ENCODE results near the gene LRP10. TPM values are rescaled to one million over a fixed set of nuclear protein-coding genes. Genes with fewer than 3 reads are reported as not detected.

LRP10 gene
- total and polyA plus RNA-seq, 2 experiments from 2014 or later: 161 to 202 TPM

GRCh38 chr14:22845821-22846625, 25.5 kb upstream of the LRP10 start:
- Histone ChIP-seq H3K4me2 (ENCODE audit: unreplicated experiment) (peak overlapping the region; percentile 14), H3K4me1 (ENCODE audit: insufficient read depth) (peaks cover 69% of the 10 kb centered on the region), H3K9me2 (ENCODE audit: insufficient read depth) (no peaks in the 10 kb centered on the region), H3K4me3 (no peak overlapping the region), H4K20me1 (ENCODE audit: insufficient read depth) (no peaks in the 10 kb centered on the region), H3F3A (ENCODE audit: insufficient read depth) (peaks cover 89% of the 10 kb centered on the region), H3K9ac (peak overlapping the region; percentile 68), H3K36me3 (ENCODE audit: low read depth) (peaks cover 51% of the 10 kb centered on the region), H3K9me3 (ENCODE audit: low read depth) (no peaks in the 10 kb centered on the region), H3K79me2 (ENCODE audit: insufficient read depth) (peaks cover 54% of the 10 kb centered on the region), H3K27ac (peak overlapping the region; percentile 94), H3K27me3 (replicated peaks; ENCODE audit: insufficient read depth) (no peaks in the 10 kb centered on the region), H2AFZ (no peak overlapping the region)
- peak; percentile 25 for DNase-seq
- TF ChIP-seq EZH2phosphoT487 (IDR thresholded peaks at IDR 0.05; ENCODE audit: insufficient read depth, low read depth): no peak
- no peak for TF ChIP-seq EZH2 (IDR thresholded peaks at IDR 0.05; ENCODE audit: insufficient read depth, poor library complexity, severe bottlenecking)
- in situ Hi-C loops (cut with MboI): no loop called here
- 70 to 79% methylated on average over 22 to 23 of the region's 26 CpGs for WGBS, 2 experiments (ENCODE audit: low coverage in 1 of 2, low lambda C conversion rate in 2 of 2, missing lambda C conversion rate in 2 of 2)

DNA sequence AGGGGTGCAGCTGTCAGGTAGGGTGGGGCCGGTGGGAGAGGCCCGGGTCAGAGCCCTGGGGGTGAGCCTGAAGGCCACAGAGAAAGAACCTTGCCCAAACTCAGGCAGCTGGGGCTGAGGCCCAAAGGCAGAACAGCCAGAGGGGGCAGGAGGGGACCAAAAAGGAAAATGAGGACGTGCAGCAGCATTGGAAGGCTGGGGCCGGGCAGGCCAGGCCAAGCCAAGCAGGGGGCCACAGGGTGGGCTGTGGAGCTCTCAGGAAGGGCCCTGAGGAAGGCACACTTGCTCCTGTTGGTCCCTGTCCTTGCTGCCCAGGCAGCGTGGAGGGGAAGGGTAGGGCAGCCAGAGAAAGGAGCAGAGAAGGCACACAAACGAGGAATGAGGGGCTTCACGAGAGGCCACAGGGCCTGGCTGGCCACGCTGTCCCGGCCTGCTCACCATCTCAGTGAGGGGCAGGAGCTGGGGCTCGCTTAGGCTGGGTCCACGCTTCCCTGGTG, 24.7 kb upstream of the LRP10 start:
- Histone ChIP-seq H3K27ac (peak overlapping the region; percentile 94), H3K4me2 (ENCODE audit: unreplicated experiment) (peak overlapping the region; percentile 14), H3K9ac (peak overlapping the region; percentile 68), H3K4me3 (no peak overlapping the region), H3F3A (ENCODE audit: insufficient read depth) (peaks cover 84% of the 10 kb centered on the region), H3K4me1 (ENCODE audit: insufficient read depth) (peaks cover 67% of the 10 kb centered on the region), H3K9me2 (ENCODE audit: insufficient read depth) (no peaks in the 10 kb centered on the region), H3K79me2 (ENCODE audit: insufficient read depth) (peaks cover 46% of the 10 kb centered on the region), H2AFZ (no peak overlapping the region), H3K9me3 (ENCODE audit: low read depth) (no peaks in the 10 kb centered on the region), H3K27me3 (replicated peaks; ENCODE audit: insufficient read depth) (no peaks in the 10 kb centered on the region), H3K36me3 (ENCODE audit: low read depth) (peaks cover 43% of the 10 kb centered on the region), H4K20me1 (ENCODE audit: insufficient read depth) (no peaks in the 10 kb centered on the region)
- no peak for DNase-seq
- TF ChIP-seq EZH2 (IDR thresholded peaks at IDR 0.05; ENCODE audit: insufficient read depth, poor library complexity, severe bottlenecking) (no peak), EZH2phosphoT487 (IDR thresholded peaks at IDR 0.05; ENCODE audit: insufficient read depth, low read depth) (no peak)
- 42 to 47% methylated on average over 8 to 11 of the region's 11 CpGs for WGBS, 2 experiments (ENCODE audit: low coverage in 1 of 2, low lambda C conversion rate in 2 of 2, missing lambda C conversion rate in 2 of 2)
- in situ Hi-C loops (cut with MboI): no loop called here

DNA sequence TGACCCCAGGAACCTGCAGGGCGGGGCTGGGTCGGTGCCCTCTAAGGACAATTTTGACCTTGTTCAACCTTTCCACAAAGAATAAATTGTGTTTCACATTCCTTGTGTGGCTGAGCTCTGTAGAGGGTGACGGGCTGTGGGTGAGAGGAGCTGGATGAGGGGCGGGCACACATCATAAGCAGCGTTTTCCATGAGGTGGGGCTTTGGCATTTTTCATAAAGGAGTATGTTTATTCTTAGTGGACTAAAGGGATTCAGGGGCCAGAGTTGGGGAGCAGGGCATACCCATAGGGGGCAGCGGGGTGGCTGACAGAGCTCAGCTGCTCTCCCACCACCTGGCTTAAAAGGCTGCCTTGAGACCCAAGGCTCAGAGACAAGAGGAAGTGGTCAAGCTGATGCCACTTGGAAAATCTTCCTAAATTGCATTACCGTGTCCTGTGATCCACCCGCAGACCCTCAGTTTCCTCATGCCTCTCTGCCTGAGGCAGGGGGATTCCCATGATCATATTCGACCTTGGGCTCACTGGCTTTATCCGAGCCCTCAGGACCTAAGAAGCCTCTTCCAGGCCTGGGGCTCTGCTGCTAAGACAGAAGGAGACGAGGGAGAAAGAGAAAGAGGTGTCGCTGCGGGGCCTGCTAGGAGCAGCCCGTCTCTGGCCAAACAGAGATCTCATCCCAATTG, 23.7 kb upstream of the LRP10 start:
- peak; percentile 83 for DNase-seq
- Histone ChIP-seq H3K27ac (peak overlapping the region; percentile 100), H3K9me3 (ENCODE audit: low read depth) (no peaks in the 10 kb centered on the region), H3K9me2 (ENCODE audit: insufficient read depth) (no peaks in the 10 kb centered on the region), H3K27me3 (replicated peaks; ENCODE audit: insufficient read depth) (no peaks in the 10 kb centered on the region), H3K36me3 (ENCODE audit: low read depth) (peaks cover 34% of the 10 kb centered on the region), H2AFZ (no peak overlapping the region), H3F3A (ENCODE audit: insufficient read depth) (peaks cover 84% of the 10 kb centered on the region), H3K9ac (peak overlapping the region; percentile 94), H3K4me1 (ENCODE audit: insufficient read depth) (peaks cover 68% of the 10 kb centered on the region), H3K4me2 (ENCODE audit: unreplicated experiment) (peak overlapping the region; percentile 88), H3K4me3 (peak overlapping the region; percentile 46; the same call in 1 of the 2 replicates), H3K79me2 (ENCODE audit: insufficient read depth) (peaks cover 36% of the 10 kb centered on the region), H4K20me1 (ENCODE audit: insufficient read depth) (no peaks in the 10 kb centered on the region)
- TF ChIP-seq EZH2 (IDR thresholded peaks at IDR 0.05; ENCODE audit: insufficient read depth, poor library complexity, severe bottlenecking) (no peak), EZH2phosphoT487 (IDR thresholded peaks at IDR 0.05; ENCODE audit: insufficient read depth, low read depth) (no peak)
- in situ Hi-C loops (cut with MboI): no loop called here
- WGBS, 2 experiments (ENCODE audit: low coverage in 1 of 2, low lambda C conversion rate in 2 of 2, missing lambda C conversion rate in 2 of 2): 9 to 11% methylated on average over 14 of the region's 14 CpGs

DNA sequence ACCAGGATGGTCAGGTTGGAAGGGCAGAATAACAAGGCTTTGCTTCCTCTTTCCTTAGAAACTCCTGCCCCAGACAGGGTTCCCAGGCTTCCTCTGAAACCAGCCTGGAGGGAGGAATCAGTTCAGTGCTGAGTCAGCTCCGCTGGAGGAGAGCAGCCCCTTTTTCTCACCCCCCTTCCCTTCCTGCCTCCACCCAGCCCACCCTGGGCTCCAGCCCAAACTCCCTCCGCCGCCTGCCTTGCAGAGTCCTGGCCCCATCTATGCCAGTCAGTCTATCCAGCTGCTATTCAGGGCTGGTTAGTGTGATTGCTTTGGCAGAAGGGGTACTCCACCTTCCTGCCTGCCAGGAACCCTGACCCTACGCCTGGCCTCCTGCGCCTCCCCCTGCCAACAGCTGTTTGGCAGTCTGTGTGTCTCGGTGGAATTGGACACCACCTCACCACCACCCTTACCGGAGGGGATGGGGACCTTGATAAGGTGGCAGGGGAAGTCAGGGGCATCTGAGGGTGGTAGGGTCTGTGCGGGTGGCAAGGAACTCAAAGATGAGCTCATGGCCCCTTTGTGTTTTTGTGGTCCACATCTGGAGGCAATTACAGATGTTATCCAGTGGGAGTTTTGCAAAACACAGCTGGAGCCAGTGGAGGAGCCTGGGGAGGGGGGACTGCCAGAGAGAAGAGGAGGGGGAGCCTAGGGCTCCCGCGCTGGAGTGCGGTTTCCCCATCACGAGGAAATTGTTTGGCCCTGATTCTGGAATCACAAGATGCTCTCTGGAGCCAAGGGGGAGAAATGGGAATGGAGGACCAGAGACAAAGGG, 23.0 kb upstream of the LRP10 start:
- TF ChIP-seq EZH2phosphoT487 (IDR thresholded peaks at IDR 0.05; ENCODE audit: insufficient read depth, low read depth) (no peak), EZH2 (IDR thresholded peaks at IDR 0.05; ENCODE audit: insufficient read depth, poor library complexity, severe bottlenecking) (no peak)
- Histone ChIP-seq H2AFZ (no peak overlapping the region), H4K20me1 (ENCODE audit: insufficient read depth) (no peaks in the 10 kb centered on the region), H3K4me1 (ENCODE audit: insufficient read depth) (peaks cover 67% of the 10 kb centered on the region), H3K4me2 (ENCODE audit: unreplicated experiment) (peak overlapping the region; percentile 88), H3K79me2 (ENCODE audit: insufficient read depth) (peaks cover 29% of the 10 kb centered on the region), H3K9me3 (ENCODE audit: low read depth) (no peaks in the 10 kb centered on the region), H3K9me2 (ENCODE audit: insufficient read depth) (no peaks in the 10 kb centered on the region), H3F3A (ENCODE audit: insufficient read depth) (peaks cover 78% of the 10 kb centered on the region), H3K36me3 (ENCODE audit: low read depth) (peaks cover 27% of the 10 kb centered on the region), H3K27ac (peak overlapping the region; percentile 100), H3K9ac (peak overlapping the region; percentile 94), H3K4me3 (peak overlapping the region; percentile 50), H3K27me3 (replicated peaks; ENCODE audit: insufficient read depth) (no peaks in the 10 kb centered on the region)
- in situ Hi-C loops (cut with MboI): no loop called here
- 3% methylated on average over 10 to 12 of the region's 12 CpGs for WGBS, 2 experiments (ENCODE audit: low coverage in 1 of 2, low lambda C conversion rate in 2 of 2, missing lambda C conversion rate in 2 of 2)
- DNase-seq: peak; percentile 88
